Measurements from ENCODE around the gene ULK4. TPM values are rescaled to one million over a fixed set of nuclear protein-coding genes. Genes with fewer than 3 reads are reported as not detected.

ULK4 gene
- polyA plus RNA-seq, 1 donor from 2014 or later: 7.2 TPM

DNA sequence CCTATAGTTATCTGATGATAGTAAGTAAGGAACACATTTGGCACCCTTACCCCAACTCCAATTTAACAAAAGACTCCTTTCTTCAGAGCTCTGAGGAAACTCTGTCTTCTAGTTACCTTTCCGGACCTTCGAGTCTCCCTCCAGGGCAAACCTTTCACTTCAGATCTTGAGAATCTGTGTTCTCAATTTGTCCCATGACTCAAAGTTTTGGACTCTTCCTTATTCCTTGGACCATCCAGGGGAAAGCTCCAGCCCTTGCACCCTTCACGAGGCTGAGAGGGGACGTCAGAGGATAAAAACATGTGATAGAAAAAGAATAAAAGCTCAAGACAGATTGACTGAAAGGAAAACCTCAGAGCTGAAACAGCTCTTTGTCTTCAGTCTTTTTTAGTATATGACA is 685.7 kb downstream of the ULK4 start:
- H3K36me3 ChIP-seq (ENCODE audit: insufficient read depth, low read length): no peaks in the 10 kb centered on the region
- no peaks in the 10 kb centered on the region for H3K79me2 ChIP-seq (replicated peaks; ENCODE audit: insufficient read depth, low read length)
- TF ChIP-seq RAD21 (conservative IDR thresholded peaks at IDR 0.05): no peak
- no peak overlapping the region for H3K4me2 ChIP-seq (ENCODE audit: low read length)
- no peak overlapping the region for H2AFZ ChIP-seq (ENCODE audit: low read depth, low read length)
- no peak overlapping the region for H3K27ac ChIP-seq (ENCODE audit: low read length)
- no peak overlapping the region for H3K4me3 ChIP-seq (ENCODE audit: low read length)
- H3K9me3 ChIP-seq (ENCODE audit: low read length): no peaks in the 10 kb centered on the region
- H4K20me1 ChIP-seq (ENCODE audit: insufficient read depth): no peaks in the 10 kb centered on the region
- no peak overlapping the region for H3K9ac ChIP-seq (ENCODE audit: low read length)
- H3K27me3 ChIP-seq (ENCODE audit: insufficient read depth, low read depth, low read length): no peaks in the 10 kb centered on the region
- no peaks in the 10 kb centered on the region for H3F3A ChIP-seq (ENCODE audit: insufficient read depth, low read length, poor library complexity, severe bottlenecking)
- H3K9me2 ChIP-seq (ENCODE audit: insufficient read depth, low read length): no peaks in the 10 kb centered on the region

GRCh38 chr3:41274944-41275668 is 686.8 kb downstream of the ULK4 start:
- H3K9ac ChIP-seq (ENCODE audit: low read length): no peak overlapping the region
- no peak overlapping the region for H3K27ac ChIP-seq (ENCODE audit: low read length)
- no peaks in the 10 kb centered on the region for H3K27me3 ChIP-seq (ENCODE audit: insufficient read depth, low read depth, low read length)
- H3K79me2 ChIP-seq (replicated peaks; ENCODE audit: insufficient read depth, low read length): no peaks in the 10 kb centered on the region
- H3K9me2 ChIP-seq (ENCODE audit: insufficient read depth, low read length): no peaks in the 10 kb centered on the region
- no peaks in the 10 kb centered on the region for H3K9me3 ChIP-seq (ENCODE audit: low read length)
- no peak overlapping the region for H2AFZ ChIP-seq (ENCODE audit: low read depth, low read length)
- H3F3A ChIP-seq (ENCODE audit: insufficient read depth, low read length, poor library complexity, severe bottlenecking): no peaks in the 10 kb centered on the region
- H3K36me3 ChIP-seq (ENCODE audit: insufficient read depth, low read length): no peaks in the 10 kb centered on the region
- no peak overlapping the region for H3K4me3 ChIP-seq (ENCODE audit: low read length)
- TF ChIP-seq SMC3 (conservative IDR thresholded peaks at IDR 0.05; ENCODE audit: poor library complexity) (no peak), EZH2 (IDR thresholded peaks at IDR 0.05; ENCODE audit: borderline replicate concordance, insufficient read depth, low read length, poor library complexity, severe bottlenecking) (no peak)
- H4K20me1 ChIP-seq (ENCODE audit: insufficient read depth): no peaks in the 10 kb centered on the region
- H3K4me2 ChIP-seq (ENCODE audit: low read length): no peak overlapping the region

- Histone ChIP-seq H3K9ac (ENCODE audit: low read length) (no peak overlapping the region), H3K4me2 (ENCODE audit: low read length) (no peak overlapping the region), H3K27me3 (ENCODE audit: insufficient read depth, low read depth, low read length) (no peaks in the 10 kb centered on the region), H3K27ac (ENCODE audit: low read length) (no peak overlapping the region), H3K9me3 (ENCODE audit: low read length) (no peaks in the 10 kb centered on the region), H3F3A (ENCODE audit: insufficient read depth, low read length, poor library complexity, severe bottlenecking) (no peaks in the 10 kb centered on the region), H4K20me1 (ENCODE audit: insufficient read depth) (no peaks in the 10 kb centered on the region), H3K36me3 (ENCODE audit: insufficient read depth, low read length) (no peaks in the 10 kb centered on the region), H3K4me3 (ENCODE audit: low read length) (no peak overlapping the region), H3K9me2 (ENCODE audit: insufficient read depth, low read length) (no peaks in the 10 kb centered on the region), H2AFZ (ENCODE audit: low read depth, low read length) (no peak overlapping the region), H3K79me2 (replicated peaks; ENCODE audit: insufficient read depth, low read length) (no peaks in the 10 kb centered on the region)
- TF ChIP-seq TAF1 (IDR thresholded peaks at IDR 0.05; ENCODE audit: low read depth): no peak
- TF ChIP-seq POLR2AphosphoS5 (IDR thresholded peaks at IDR 0.05): no peak
Observed at GRCh38 chr3:41272667-41273066, 689.2 kb downstream of the ULK4 start.

DNA sequence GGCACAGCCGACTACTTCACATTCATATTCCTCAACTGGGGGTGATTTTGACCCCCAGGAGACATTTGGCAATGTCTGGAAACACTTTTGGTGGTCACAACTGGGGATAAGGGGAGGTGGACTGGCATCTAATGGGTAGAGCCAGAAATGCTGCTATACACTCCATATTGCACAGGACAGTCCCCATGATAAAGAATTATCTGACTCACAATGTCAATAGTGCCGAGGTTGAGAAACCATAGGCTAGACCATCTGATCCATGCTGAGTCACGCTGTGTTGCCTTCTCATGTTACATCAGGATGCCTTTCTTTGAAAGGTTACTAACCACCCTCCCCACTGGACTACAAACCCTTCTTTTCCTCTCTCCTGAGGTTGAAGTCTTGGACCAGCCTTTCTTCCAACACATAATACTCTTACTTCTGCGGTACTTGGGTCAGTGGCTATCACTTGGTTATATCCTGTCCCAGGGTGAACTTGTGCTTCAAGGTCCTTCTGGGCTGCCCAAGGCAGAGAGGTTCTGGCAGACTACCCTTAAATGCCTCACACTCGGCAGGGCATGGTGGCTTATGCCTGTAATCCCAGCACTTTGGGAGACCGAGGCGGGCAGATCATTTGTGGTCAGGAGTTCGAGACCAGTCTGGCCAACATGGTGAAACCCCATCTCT is 693.8 kb downstream of the ULK4 start:
- Histone ChIP-seq H3K9me3 (ENCODE audit: low read length) (no peaks in the 10 kb centered on the region), H2AFZ (ENCODE audit: low read depth, low read length) (no peak overlapping the region), H3K27me3 (ENCODE audit: insufficient read depth, low read depth, low read length) (no peaks in the 10 kb centered on the region), H3K9ac (ENCODE audit: low read length) (no peak overlapping the region), H3K9me2 (ENCODE audit: insufficient read depth, low read length) (no peaks in the 10 kb centered on the region), H3K4me3 (ENCODE audit: low read length) (no peak overlapping the region), H3F3A (ENCODE audit: insufficient read depth, low read length, poor library complexity, severe bottlenecking) (no peaks in the 10 kb centered on the region), H3K79me2 (replicated peaks; ENCODE audit: insufficient read depth, low read length) (no peaks in the 10 kb centered on the region), H3K36me3 (ENCODE audit: insufficient read depth, low read length) (no peaks in the 10 kb centered on the region), H3K4me2 (ENCODE audit: low read length) (no peak overlapping the region), H3K27ac (ENCODE audit: low read length) (no peak overlapping the region), H4K20me1 (ENCODE audit: insufficient read depth) (no peaks in the 10 kb centered on the region)
- no peak for TF ChIP-seq RAD21 (conservative IDR thresholded peaks at IDR 0.05)
- no peak for TF ChIP-seq REST (IDR thresholded peaks at IDR 0.05; ENCODE audit: borderline replicate concordance)
- TF ChIP-seq POLR2AphosphoS5 (IDR thresholded peaks at IDR 0.05): no peak
- TF ChIP-seq, protein P1, sequence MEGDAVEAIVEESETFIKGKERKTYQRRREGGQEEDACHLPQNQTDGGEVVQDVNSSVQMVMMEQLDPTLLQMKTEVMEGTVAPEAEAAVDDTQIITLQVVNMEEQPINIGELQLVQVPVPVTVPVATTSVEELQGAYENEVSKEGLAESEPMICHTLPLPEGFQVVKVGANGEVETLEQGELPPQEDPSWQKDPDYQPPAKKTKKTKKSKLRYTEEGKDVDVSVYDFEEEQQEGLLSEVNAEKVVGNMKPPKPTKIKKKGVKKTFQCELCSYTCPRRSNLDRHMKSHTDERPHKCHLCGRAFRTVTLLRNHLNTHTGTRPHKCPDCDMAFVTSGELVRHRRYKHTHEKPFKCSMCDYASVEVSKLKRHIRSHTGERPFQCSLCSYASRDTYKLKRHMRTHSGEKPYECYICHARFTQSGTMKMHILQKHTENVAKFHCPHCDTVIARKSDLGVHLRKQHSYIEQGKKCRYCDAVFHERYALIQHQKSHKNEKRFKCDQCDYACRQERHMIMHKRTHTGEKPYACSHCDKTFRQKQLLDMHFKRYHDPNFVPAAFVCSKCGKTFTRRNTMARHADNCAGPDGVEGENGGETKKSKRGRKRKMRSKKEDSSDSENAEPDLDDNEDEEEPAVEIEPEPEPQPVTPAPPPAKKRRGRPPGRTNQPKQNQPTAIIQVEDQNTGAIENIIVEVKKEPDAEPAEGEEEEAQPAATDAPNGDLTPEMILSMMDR (IDR thresholded peaks at IDR 0.05; ENCODE audit: poor library complexity, severe bottlenecking): no peak
- no peak for TF ChIP-seq EP300 (conservative IDR thresholded peaks at IDR 0.05; ENCODE audit: poor library complexity, severe bottlenecking)
- TF ChIP-seq MXI1 (conservative IDR thresholded peaks at IDR 0.05; ENCODE audit: poor library complexity, severe bottlenecking): no peak
- TF ChIP-seq EZH2 (IDR thresholded peaks at IDR 0.05; ENCODE audit: borderline replicate concordance, insufficient read depth, low read length, poor library complexity, severe bottlenecking): no peak
- TF ChIP-seq SMC3 (conservative IDR thresholded peaks at IDR 0.05; ENCODE audit: poor library complexity): no peak
- no peak for TF ChIP-seq TAF1 (IDR thresholded peaks at IDR 0.05; ENCODE audit: low read depth)

All from neural cell (in vitro differentiated cells).